NCI-H2196 treated with DMSO at 0.1 percent for 48 hours (cell line): Measurements from ENCODE around the gene ADO.
A peak's percentile ranks its signal among the peaks of the same experiment; 100 is the strongest.

Experiments used
- DNase-seq: peaks from one replicate; lab custom pipeline; 2025; ENCODE audit not compliant: unreplicated experiment; lab: John Stamatoyannopoulos, UW

The ADO gene

DNA sequence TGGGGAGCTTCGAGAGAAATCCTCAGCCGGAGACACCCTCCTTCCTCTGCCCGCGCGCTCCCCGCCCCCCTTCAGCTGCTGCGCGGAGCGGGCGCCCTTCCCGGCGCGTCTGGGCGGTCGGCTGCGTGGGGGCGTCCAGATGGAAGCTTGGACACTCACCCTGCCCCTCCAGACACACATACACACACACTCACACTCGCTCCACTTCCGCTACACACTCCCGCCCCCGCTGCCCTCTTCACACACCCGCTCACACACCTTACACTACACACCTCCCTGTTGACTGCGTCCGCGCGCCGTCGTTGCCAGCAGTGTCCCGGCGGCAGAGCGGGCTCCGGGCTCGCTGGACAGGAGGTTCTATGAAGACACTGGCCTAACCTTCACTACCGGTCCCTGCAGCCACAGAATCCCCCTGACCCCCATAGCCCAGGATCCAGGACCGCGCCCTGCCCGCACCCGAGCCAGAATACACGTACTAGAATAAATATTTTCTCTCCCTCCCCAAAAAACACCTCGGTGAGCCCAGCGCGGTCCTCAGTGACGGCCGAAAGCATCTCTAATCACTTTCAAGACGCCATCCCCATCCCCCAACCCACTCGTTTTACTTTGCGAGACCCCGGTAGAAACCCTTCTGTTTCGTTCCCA is 12.7 kb downstream of the ADO start:
- DNase-seq = no peak

DNA sequence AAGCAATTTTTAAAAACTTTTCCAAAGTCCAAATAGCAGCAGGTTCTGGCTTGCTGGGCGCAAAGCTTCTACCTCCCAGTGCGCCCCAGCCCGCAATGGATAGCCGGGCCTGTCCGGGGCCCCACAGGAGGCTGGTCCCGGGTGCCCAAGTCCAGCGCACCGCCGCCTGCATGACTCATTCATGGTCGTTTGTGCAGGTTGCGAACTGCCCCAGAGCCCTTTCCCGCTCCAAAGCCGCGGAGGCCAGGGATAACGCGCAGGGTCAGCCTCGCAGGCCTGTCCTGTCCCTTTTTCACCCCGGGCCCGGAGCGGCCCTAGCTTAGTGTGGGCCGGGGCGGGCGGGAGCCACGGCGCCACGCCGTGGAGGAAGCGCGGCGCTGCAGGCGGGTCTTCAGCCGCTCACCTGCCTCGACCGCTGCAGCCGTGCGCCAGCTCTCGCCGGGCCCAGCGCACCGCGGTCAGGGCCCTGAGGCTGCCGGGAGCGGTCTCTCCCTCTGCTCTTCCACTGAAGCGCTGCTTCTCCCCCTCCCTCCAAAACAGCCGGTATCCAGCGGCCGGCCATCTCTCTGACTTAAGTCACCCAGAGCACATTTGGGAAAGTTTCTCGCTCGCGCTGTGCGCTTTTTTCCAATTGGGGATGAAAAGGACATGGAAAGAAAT is 13.4 kb downstream of the ADO start:
- DNase-seq = peak; percentile 32

- DNase-seq = no peak
Observed at GRCh38 chr10:62818426-62819011, 14.0 kb downstream of the ADO start.

- DNase-seq = no peak
Observed at GRCh38 chr10:62819141-62819920, 14.8 kb downstream of the ADO start.

DNA sequence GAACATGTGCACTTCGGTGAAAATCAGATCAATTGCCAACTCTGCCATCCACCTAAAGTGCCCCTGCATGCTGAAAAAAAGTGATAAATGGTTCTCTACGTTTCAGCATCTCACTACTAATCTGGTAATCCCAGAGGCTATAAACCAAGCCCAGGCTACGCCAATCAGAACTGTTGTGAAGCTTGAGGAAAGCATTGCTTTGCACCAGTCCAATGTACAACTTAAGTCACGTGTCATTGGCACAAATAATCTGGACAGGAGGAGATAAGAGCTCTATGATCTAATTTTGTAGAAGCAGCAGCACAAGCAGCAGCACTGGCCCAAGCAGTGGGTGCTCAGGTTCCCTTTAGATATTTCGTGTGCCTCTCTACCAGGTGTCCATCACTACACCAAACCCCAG is 16.1 kb downstream of the ADO start:
- DNase-seq = no peak

DNA sequence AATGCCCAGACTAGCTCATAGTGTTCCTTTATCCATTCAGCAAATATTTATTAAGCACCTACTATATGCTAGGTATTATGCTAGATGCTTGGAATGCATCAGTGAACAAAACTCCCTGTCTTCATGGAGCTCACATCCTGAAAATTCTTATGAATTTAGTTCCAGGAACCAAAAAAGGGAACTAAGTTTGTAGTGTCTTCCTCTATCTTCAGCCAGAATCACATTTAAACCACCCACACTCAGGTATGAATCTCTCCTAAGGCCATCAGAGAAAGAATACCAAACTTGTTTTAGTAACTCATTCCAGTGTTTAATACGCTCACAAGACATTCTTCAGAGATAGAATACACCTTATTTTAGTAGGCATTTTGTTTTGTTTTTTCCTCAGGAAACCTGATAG is 21.8 kb downstream of the ADO start:
- DNase-seq = no peak

- no peak for DNase-seq
Observed at GRCh38 chr10:62829622-62830021, 25.1 kb downstream of the ADO start.

DNA sequence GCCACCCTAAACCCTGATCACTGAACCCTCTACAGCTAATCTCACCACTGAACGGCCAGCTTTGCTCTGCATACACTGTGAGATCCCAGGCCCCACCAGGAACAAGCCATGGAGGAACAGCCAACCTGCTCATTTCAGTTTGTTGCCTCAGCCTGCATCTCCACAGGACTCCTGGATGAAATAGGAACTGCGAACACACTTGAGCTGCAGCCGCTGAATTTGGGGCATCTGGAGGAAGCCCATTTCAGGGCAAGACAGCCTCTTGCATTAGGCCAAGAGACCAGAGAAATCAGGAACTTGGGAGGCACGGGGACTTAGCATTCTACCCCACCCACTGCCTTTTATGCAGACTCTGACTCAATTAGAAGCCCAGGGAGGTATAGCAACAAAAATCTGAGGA is 26.2 kb downstream of the ADO start:
- no peak for DNase-seq

DNA sequence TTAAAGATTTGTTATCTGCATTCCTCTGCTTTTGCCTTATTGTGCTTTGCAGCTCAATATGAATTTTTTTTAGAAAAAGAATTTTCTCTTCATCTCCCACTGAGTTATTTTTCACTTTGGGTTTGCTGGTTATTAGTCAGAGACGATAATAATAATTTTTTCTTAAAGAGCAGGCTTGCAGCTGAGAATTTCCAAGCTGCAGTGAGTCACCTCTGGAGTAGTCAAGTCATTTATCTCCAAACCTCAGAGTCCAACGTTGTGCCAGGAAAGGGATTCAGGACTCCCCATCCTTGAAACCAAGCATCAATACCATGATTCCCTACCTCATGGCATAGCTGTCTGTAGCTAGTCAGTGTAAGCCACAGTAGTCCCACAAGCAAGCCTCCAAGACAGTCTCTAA is 26.8 kb downstream of the ADO start:
- no peak for DNase-seq

DNA sequence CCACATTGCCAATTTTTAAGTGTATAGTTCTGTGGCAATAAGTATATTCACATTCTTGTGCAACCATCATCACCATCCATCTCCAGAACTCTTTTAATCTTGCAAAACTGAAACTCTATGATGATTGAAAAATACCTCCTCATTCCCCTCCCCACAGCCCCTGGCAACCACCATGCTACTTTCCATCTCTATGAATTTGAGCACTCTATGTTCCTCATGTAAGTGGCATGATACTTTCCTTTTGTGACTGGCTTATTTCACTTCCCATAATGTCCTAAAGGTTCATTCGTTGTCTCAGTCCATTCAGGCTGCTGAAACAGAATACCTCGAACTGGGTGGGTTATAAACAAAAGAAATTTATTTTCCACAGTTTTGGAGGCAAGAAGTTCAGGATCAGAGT is 35.1 kb downstream of the ADO start:
- DNase-seq = no peak

DNA sequence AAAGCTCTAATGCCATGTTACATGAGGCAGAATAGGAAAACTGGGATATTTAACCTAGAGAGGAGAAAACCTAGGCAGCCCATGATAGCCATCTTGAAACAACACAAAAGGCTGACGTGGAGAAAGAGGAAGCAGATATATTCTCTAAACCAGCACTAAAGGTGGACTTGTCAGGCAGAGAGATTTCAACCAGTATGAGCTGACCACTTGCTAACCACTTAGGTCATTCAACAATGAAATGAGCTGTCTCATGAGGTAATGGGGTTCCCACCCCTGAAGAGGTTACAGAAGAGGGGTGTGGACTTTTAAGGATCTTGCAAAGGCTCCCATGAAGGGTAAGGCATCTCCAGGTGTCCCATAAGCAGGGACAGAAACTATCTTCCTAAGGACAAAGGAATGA is 38.5 kb downstream of the ADO start:
- no peak for DNase-seq

- DNase-seq = no peak
Observed at GRCh38 chr10:62843600-62843999, 39.1 kb downstream of the ADO start.

GRCh38 chr10:62844280-62845011 is 39.9 kb downstream of the ADO start:
- no peak for DNase-seq

DNA sequence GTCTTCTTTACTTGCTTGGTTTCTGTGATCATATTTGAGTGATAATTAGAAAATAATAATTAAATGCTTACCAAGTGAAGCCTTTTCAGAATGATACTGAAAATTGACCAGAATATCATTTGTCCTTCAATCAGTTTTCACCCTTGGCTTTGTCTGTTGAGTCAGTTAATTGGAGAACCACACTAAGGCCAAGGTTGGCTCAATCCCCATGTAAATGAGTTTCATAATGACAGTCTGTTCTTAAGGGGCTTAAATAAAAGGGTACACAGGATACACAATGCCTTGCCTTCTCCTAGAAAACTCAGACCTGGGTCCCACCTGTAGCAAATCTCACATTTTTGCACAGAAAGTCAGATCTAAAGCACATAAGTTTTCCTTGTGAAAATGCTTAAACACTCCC is 42.9 kb downstream of the ADO start:
- DNase-seq = no peak

GRCh38 chr10:62850646-62851045 is 46.1 kb downstream of the ADO start:
- DNase-seq = no peak

GRCh38 chr10:62851442-62851841 is 46.9 kb downstream of the ADO start:
- no peak for DNase-seq

DNA sequence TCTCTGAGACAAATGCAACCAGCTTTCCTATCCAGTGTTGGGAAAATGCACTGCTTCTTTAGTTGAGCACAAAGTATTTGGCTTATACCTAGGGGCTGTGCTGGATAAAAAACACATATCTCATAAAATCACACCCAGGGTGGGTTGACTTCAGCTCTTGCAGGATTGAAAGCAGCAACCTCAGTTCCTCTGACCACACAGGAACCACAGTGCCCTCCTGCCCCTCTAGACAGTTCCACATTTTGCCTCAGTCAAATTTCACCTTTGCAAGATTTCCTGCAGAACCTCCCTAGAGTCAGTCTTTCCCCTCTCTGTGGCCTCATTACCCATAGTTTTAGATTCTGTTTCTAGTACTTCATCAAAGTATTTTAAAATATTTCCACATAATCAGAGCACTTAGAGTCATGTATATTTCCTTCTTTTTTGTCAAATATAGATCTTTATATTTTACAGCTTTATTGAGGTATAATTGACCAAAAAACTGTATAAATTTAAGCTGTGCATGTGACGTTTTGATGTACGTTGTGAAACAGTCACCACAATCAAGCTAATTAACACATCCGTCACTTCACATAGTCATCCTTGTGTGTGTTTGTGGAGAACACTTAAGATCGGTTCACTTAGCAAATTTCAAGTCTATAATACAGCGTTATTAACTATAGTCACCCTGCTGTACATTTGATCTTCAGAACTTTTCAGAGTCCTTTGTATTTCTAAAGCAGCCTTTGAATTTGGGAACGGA is 48.6 kb downstream of the ADO start:
- no peak for DNase-seq

DNA sequence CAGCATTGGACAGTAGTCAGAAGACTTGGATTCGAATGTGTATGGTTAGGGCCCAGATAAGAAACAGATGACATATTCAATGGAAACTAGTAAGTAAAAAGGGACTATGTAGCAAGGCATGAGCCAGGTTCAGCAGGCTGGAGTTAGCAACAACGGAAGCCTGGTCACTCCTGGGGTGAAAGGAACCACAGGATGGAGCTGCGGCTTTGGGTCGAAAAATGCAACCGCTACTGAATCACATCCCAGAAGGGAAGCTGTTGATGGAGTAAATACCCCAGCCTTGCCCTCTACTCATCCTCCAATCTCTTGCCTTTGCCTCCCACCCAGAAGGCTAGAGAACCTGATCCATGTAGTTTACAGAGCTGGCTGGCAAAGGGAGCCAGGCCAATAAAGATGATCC is 49.2 kb downstream of the ADO start:
- DNase-seq = no peak

DNA sequence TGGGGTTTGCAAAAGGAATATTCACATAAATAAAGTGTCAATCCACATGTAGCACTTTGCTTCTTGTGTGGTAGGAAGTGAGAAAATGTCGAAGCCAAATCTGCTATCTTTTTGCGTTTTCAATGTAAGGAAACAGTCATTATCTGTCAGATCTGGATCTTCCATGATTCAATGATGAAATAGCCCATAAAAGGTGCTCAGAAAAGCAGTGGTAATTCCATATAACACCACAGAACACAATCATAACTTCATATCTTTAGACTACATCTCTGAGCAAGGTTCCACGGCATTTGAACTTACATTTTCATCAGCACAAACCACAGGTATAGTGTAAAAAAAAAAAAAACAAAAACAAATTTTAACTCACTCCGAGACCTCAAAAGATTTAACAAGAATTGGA is 51.5 kb downstream of the ADO start:
- DNase-seq = no peak
